GM12874 (cell line): ENCODE measurements around the gene ZNF837.

ENCODE experiments used
- CTCF ChIP-seq: IDR thresholded peaks from 2 replicates; pipeline ENCODE4 v1.5.1; 2011; ENCODE audit warnings: low read depth, mild to moderate bottlenecking, control low read depth, low read length, moderate library complexity; ENCODE audit not compliant: insufficient read depth

ZNF837 gene

GRCh38 chr19:58361900-58362271 lies 18.9 kb downstream of the ZNF837 start:
- no peak for TF ChIP-seq CTCF

- TF ChIP-seq CTCF, result no peak
Measured at GRCh38 chr19:58357481-58358145, 23.2 kb downstream of the ZNF837 start.

- TF ChIP-seq CTCF, result no peak
Measured at GRCh38 chr19:58356766-58357480, 23.9 kb downstream of the ZNF837 start.

GRCh38 chr19:58355908-58356765 lies 24.7 kb downstream of the ZNF837 start:
- TF ChIP-seq CTCF, result no peak

GRCh38 chr19:58355215-58355796 lies 25.5 kb downstream of the ZNF837 start:
- no peak for TF ChIP-seq CTCF

GRCh38 chr19:58354478-58355030 lies 26.3 kb downstream of the ZNF837 start:
- TF ChIP-seq CTCF, result no peak
